Renal pelvis (tissue), 4 donors: ENCODE data around the gene CKAP2. TPM values are rescaled to one million over a fixed set of nuclear protein-coding genes. Genes with fewer than 3 reads are reported as not detected.
A peak's percentile ranks its signal among the peaks of the same experiment; 100 is the strongest.
"Not testable (repeated sequence)": the region's sequence is repeated elsewhere in the genome, so short reads cannot be mapped to it uniquely, and the experiment has no call there.

Experiments
- DNase-seq: peaks from one replicate; pipeline ENCODE4 v3.0.0-alpha.2; 2013
- polyA plus RNA-seq, 3 donors: library from polyadenylated mRNA; unstranded; fragments of 120-200 nt; gene quantifications; one replicate each; pipeline ENCODE4 v1.2.1, GENCODE V29; 2013; ENCODE audit not compliant: insufficient read length in 3 of 3

Gene CKAP2
- polyA plus RNA-seq, 3 donors = 50.6 to 63.5 (median 51.1) TPM

GRCh38 chr13:52449331-52450011, 5.8 kb upstream of the CKAP2 start:
- peak; percentile 1 for DNase-seq

GRCh38 chr13:52450012-52450792, 5.1 kb upstream of the CKAP2 start, which contains the start of gene VPS36:
Gene VPS36, minus strand, starts transcription at chr13:52450634. Its CDS starts 40 bp downstream, at chr13:52450594.
- DNase-seq = peak; percentile 95

- no peak for DNase-seq
Measured at GRCh38 chr13:52450793-52451116, 4.5 kb upstream of the CKAP2 start.

- DNase-seq = no peak
Measured at GRCh38 chr13:52451135-52451804, 4.0 kb upstream of the CKAP2 start.

- DNase-seq = no peak
Measured at GRCh38 chr13:52452470-52452869, 2.8 kb upstream of the CKAP2 start.

GRCh38 chr13:52454459-52454819, 839 bp upstream of the CKAP2 start:
- DNase-seq = peak; percentile 11

GRCh38 chr13:52455677-52456041, 381 bp downstream of the CKAP2 start:
- DNase-seq = peak; percentile 84

- no peak for DNase-seq
Measured at GRCh38 chr13:52459668-52460067, 4.4 kb downstream of the CKAP2 start.

- no peak for DNase-seq
Measured at GRCh38 chr13:52461265-52461664, 6.0 kb downstream of the CKAP2 start.

- no peak for DNase-seq
Measured at GRCh38 chr13:52463526-52463925, 8.2 kb downstream of the CKAP2 start.

- not testable (repeated sequence) for DNase-seq
Measured at GRCh38 chr13:52468487-52468886, 13.2 kb downstream of the CKAP2 start.

- DNase-seq = not testable (repeated sequence)
Measured at GRCh38 chr13:52480677-52481428, 25.6 kb downstream of the CKAP2 start.

GRCh38 chr13:52487078-52487477, 31.8 kb downstream of the CKAP2 start:
- not testable (repeated sequence) for DNase-seq

- DNase-seq = not testable (repeated sequence)
Measured at GRCh38 chr13:52488763-52489162, 33.5 kb downstream of the CKAP2 start.

- DNase-seq = not testable (repeated sequence)
Measured at GRCh38 chr13:52491015-52491414, 35.7 kb downstream of the CKAP2 start.

GRCh38 chr13:52494241-52494640, 39.0 kb downstream of the CKAP2 start:
- DNase-seq = not testable (repeated sequence)

- not testable (repeated sequence) for DNase-seq
Measured at GRCh38 chr13:52497979-52498378, 42.7 kb downstream of the CKAP2 start.

GRCh38 chr13:52502277-52502676, 47.0 kb downstream of the CKAP2 start:
- DNase-seq = not testable (repeated sequence)

GRCh38 chr13:52505843-52506242, 50.6 kb downstream of the CKAP2 start:
- not testable (repeated sequence) for DNase-seq

GRCh38 chr13:52509532-52509931, 54.3 kb downstream of the CKAP2 start:
- not testable (repeated sequence) for DNase-seq

GRCh38 chr13:52510221-52510797, 55.0 kb downstream of the CKAP2 start:
- DNase-seq = not testable (repeated sequence)

- not testable (repeated sequence) for DNase-seq
Measured at GRCh38 chr13:52511598-52511997, 56.3 kb downstream of the CKAP2 start.
